Measurements from ENCODE around the gene SULT4A1.

GRCh38 chr22:43832393-43833265 lies 29.7 kb downstream of the SULT4A1 start:
- TF ChIP-seq CTCF (IDR thresholded peaks at IDR 0.05 in 8 of 11, conservative IDR thresholded peaks at IDR 0.05 in 3 of 11) (no peak), POLR2A (IDR thresholded peaks at IDR 0.05) (no peak)

Data from spleen (tissue), 7 donors.